ENCODE results near the gene PIK3R1.

The PIK3R1 gene

GRCh38 chr5:68316469-68316868, 100.9 kb downstream of the PIK3R1 start:
- H3K9ac ChIP-seq (ENCODE audit: low read depth in 1 of 2, low read length in 2 of 2): no peak overlapping the region
- H3K27me3 ChIP-seq (ENCODE audit: control insufficient read depth in 1 of 2, insufficient read depth in 2 of 2, low read length in 2 of 2): no peaks in the 10 kb centered on the region
- H3K4me1 ChIP-seq (ENCODE audit: control insufficient read depth in 1 of 2, insufficient read depth in 2 of 2, low read length in 2 of 2): peaks cover 6 to 29% of the 10 kb centered on the region in 2 donors
- H3K9me3 ChIP-seq (ENCODE audit: control insufficient read depth in 1 of 2, low read length in 2 of 2): no peaks in the 10 kb centered on the region
- no peak overlapping the region for H3K27ac ChIP-seq (ENCODE audit: low read depth, low read length)
- no peak overlapping the region for H3K4me3 ChIP-seq (ENCODE audit: low read depth in 1 of 2, low read length in 2 of 2)
- no peaks in the 10 kb centered on the region for H3K36me3 ChIP-seq (ENCODE audit: control insufficient read depth in 1 of 2, insufficient read depth in 2 of 2, low read length in 2 of 2)

GRCh38 chr5:68317646-68318045, 102.1 kb downstream of the PIK3R1 start:
- Histone ChIP-seq H3K27me3 (ENCODE audit: control insufficient read depth in 1 of 2, insufficient read depth in 2 of 2, low read length in 2 of 2) (no peaks in the 10 kb centered on the region), H3K9me3 (ENCODE audit: control insufficient read depth in 1 of 2, low read length in 2 of 2) (no peaks in the 10 kb centered on the region), H3K27ac (ENCODE audit: low read depth, low read length) (no peak overlapping the region), H3K4me3 (ENCODE audit: low read depth in 1 of 2, low read length in 2 of 2) (no peak overlapping the region), H3K4me1 (ENCODE audit: control insufficient read depth in 1 of 2, insufficient read depth in 2 of 2, low read length in 2 of 2) (peaks cover 6 to 29% of the 10 kb centered on the region in 2 donors), H3K36me3 (ENCODE audit: control insufficient read depth in 1 of 2, insufficient read depth in 2 of 2, low read length in 2 of 2) (no peaks in the 10 kb centered on the region), H3K9ac (ENCODE audit: low read depth in 1 of 2, low read length in 2 of 2) (no peak overlapping the region)

GRCh38 chr5:68318955-68319705, 103.6 kb downstream of the PIK3R1 start:
- Histone ChIP-seq H3K4me3 (ENCODE audit: low read depth in 1 of 2, low read length in 2 of 2) (no peak overlapping the region), H3K9me3 (ENCODE audit: control insufficient read depth in 1 of 2, low read length in 2 of 2) (no peaks in the 10 kb centered on the region), H3K9ac (ENCODE audit: low read depth in 1 of 2, low read length in 2 of 2) (no peak overlapping the region), H3K27ac (ENCODE audit: low read depth, low read length) (no peak overlapping the region), H3K27me3 (ENCODE audit: control insufficient read depth in 1 of 2, insufficient read depth in 2 of 2, low read length in 2 of 2) (no peaks in the 10 kb centered on the region), H3K4me1 (ENCODE audit: control insufficient read depth in 1 of 2, insufficient read depth in 2 of 2, low read length in 2 of 2) (peaks cover 6 to 29% of the 10 kb centered on the region in 2 donors), H3K36me3 (ENCODE audit: control insufficient read depth in 1 of 2, insufficient read depth in 2 of 2, low read length in 2 of 2) (no peaks in the 10 kb centered on the region)

- Histone ChIP-seq H3K4me1 (ENCODE audit: control insufficient read depth in 1 of 2, insufficient read depth in 2 of 2, low read length in 2 of 2) (peaks cover 6 to 29% of the 10 kb centered on the region in 2 donors), H3K9ac (ENCODE audit: low read depth in 1 of 2, low read length in 2 of 2) (no peak overlapping the region), H3K4me3 (ENCODE audit: low read depth in 1 of 2, low read length in 2 of 2) (peak overlapping the region in 1 of 2 donors; percentile 6), H3K27ac (ENCODE audit: low read depth, low read length) (no peak overlapping the region), H3K27me3 (ENCODE audit: control insufficient read depth in 1 of 2, insufficient read depth in 2 of 2, low read length in 2 of 2) (no peaks in the 10 kb centered on the region), H3K36me3 (ENCODE audit: control insufficient read depth in 1 of 2, insufficient read depth in 2 of 2, low read length in 2 of 2) (no peaks in the 10 kb centered on the region), H3K9me3 (ENCODE audit: control insufficient read depth in 1 of 2, low read length in 2 of 2) (no peaks in the 10 kb centered on the region)
Observed at GRCh38 chr5:68319706-68320412, 104.3 kb downstream of the PIK3R1 start.

GRCh38 chr5:68320413-68320986, 104.9 kb downstream of the PIK3R1 start:
- H3K36me3 ChIP-seq (ENCODE audit: control insufficient read depth in 1 of 2, insufficient read depth in 2 of 2, low read length in 2 of 2): no peaks in the 10 kb centered on the region
- no peaks in the 10 kb centered on the region for H3K9me3 ChIP-seq (ENCODE audit: control insufficient read depth in 1 of 2, low read length in 2 of 2)
- H3K9ac ChIP-seq (ENCODE audit: low read depth in 1 of 2, low read length in 2 of 2): no peak overlapping the region
- H3K27ac ChIP-seq (ENCODE audit: low read depth, low read length): no peak overlapping the region
- no peaks in the 10 kb centered on the region for H3K27me3 ChIP-seq (ENCODE audit: control insufficient read depth in 1 of 2, insufficient read depth in 2 of 2, low read length in 2 of 2)
- H3K4me3 ChIP-seq (ENCODE audit: low read depth in 1 of 2, low read length in 2 of 2): no peak overlapping the region
- H3K4me1 ChIP-seq (ENCODE audit: control insufficient read depth in 1 of 2, insufficient read depth in 2 of 2, low read length in 2 of 2): peaks cover 6 to 29% of the 10 kb centered on the region in 2 donors

GRCh38 chr5:68325065-68325580, 109.6 kb downstream of the PIK3R1 start:
- Histone ChIP-seq H3K4me1 (ENCODE audit: control insufficient read depth in 1 of 2, insufficient read depth in 2 of 2, low read length in 2 of 2) (peaks cover 3 to 10% of the 10 kb centered on the region in 2 donors), H3K9ac (ENCODE audit: low read depth in 1 of 2, low read length in 2 of 2) (no peak overlapping the region), H3K9me3 (ENCODE audit: control insufficient read depth in 1 of 2, low read length in 2 of 2) (no peaks in the 10 kb centered on the region), H3K27me3 (ENCODE audit: control insufficient read depth in 1 of 2, insufficient read depth in 2 of 2, low read length in 2 of 2) (no peaks in the 10 kb centered on the region), H3K4me3 (ENCODE audit: low read depth in 1 of 2, low read length in 2 of 2) (no peak overlapping the region), H3K27ac (ENCODE audit: low read depth, low read length) (no peak overlapping the region), H3K36me3 (ENCODE audit: control insufficient read depth in 1 of 2, insufficient read depth in 2 of 2, low read length in 2 of 2) (no peaks in the 10 kb centered on the region)

GRCh38 chr5:68329554-68330255, 114.1 kb downstream of the PIK3R1 start:
- H3K4me1 ChIP-seq (ENCODE audit: control insufficient read depth in 1 of 2, insufficient read depth in 2 of 2, low read length in 2 of 2): peaks cover 14 to 22% of the 10 kb centered on the region in 2 donors
- no peaks in the 10 kb centered on the region for H3K36me3 ChIP-seq (ENCODE audit: control insufficient read depth in 1 of 2, insufficient read depth in 2 of 2, low read length in 2 of 2)
- H3K9ac ChIP-seq (ENCODE audit: low read depth in 1 of 2, low read length in 2 of 2): no peak overlapping the region
- no peak overlapping the region for H3K4me3 ChIP-seq (ENCODE audit: low read depth in 1 of 2, low read length in 2 of 2)
- no peaks in the 10 kb centered on the region for H3K9me3 ChIP-seq (ENCODE audit: control insufficient read depth in 1 of 2, low read length in 2 of 2)
- no peak overlapping the region for H3K27ac ChIP-seq (ENCODE audit: low read depth, low read length)
- no peaks in the 10 kb centered on the region for H3K27me3 ChIP-seq (ENCODE audit: control insufficient read depth in 1 of 2, insufficient read depth in 2 of 2, low read length in 2 of 2)

GRCh38 chr5:68330574-68330973, 115.0 kb downstream of the PIK3R1 start:
- no peaks in the 10 kb centered on the region for H3K27me3 ChIP-seq (ENCODE audit: control insufficient read depth in 1 of 2, insufficient read depth in 2 of 2, low read length in 2 of 2)
- H3K4me1 ChIP-seq (ENCODE audit: control insufficient read depth in 1 of 2, insufficient read depth in 2 of 2, low read length in 2 of 2): peaks cover 14 to 22% of the 10 kb centered on the region in 2 donors
- H3K9ac ChIP-seq (ENCODE audit: low read depth in 1 of 2, low read length in 2 of 2): no peak overlapping the region
- no peaks in the 10 kb centered on the region for H3K9me3 ChIP-seq (ENCODE audit: control insufficient read depth in 1 of 2, low read length in 2 of 2)
- no peak overlapping the region for H3K27ac ChIP-seq (ENCODE audit: low read depth, low read length)
- no peaks in the 10 kb centered on the region for H3K36me3 ChIP-seq (ENCODE audit: control insufficient read depth in 1 of 2, insufficient read depth in 2 of 2, low read length in 2 of 2)
- no peak overlapping the region for H3K4me3 ChIP-seq (ENCODE audit: low read depth in 1 of 2, low read length in 2 of 2)

GRCh38 chr5:68331192-68332079, 115.9 kb downstream of the PIK3R1 start:
- Histone ChIP-seq H3K27me3 (ENCODE audit: control insufficient read depth in 1 of 2, insufficient read depth in 2 of 2, low read length in 2 of 2) (no peaks in the 10 kb centered on the region), H3K4me1 (ENCODE audit: control insufficient read depth in 1 of 2, insufficient read depth in 2 of 2, low read length in 2 of 2) (peaks cover 14 to 22% of the 10 kb centered on the region in 2 donors), H3K9ac (ENCODE audit: low read depth in 1 of 2, low read length in 2 of 2) (no peak overlapping the region), H3K4me3 (ENCODE audit: low read depth in 1 of 2, low read length in 2 of 2) (no peak overlapping the region), H3K36me3 (ENCODE audit: control insufficient read depth in 1 of 2, insufficient read depth in 2 of 2, low read length in 2 of 2) (no peaks in the 10 kb centered on the region), H3K9me3 (ENCODE audit: control insufficient read depth in 1 of 2, low read length in 2 of 2) (no peaks in the 10 kb centered on the region), H3K27ac (ENCODE audit: low read depth, low read length) (no peak overlapping the region)
